ENCODE measurements around the gene RAI1.

The RAI1 gene

DNA sequence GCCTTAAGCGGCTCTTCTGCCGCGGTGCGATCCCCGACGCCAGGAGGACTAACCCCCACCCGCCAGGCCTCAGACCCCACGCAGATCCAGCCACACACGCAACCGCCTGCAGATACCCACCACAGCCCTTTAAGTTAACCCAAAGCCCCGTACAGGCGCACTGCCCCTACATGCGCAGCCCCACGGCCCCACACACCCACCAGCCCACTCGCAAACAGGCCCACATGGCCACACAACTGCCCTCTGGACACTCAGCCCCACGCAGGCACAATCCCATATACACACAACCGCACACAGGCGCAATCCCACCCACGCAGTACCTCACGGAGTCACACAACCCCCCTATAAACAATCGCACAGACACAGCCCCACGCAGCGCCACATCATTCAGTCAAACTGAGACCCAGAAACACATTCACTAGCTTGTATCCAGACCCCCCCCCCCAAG lies 41.7 kb downstream of the RAI1 start:
- no peaks in the 10 kb centered on the region for H3K9me3 ChIP-seq (ENCODE audit: control insufficient read depth, insufficient read depth, low read depth, low read length)
- no peak overlapping the region for H3K27ac ChIP-seq (ENCODE audit: extremely low read depth, low read depth, low read length)
- ChIA-PET CTCF (interaction anchor here (0.6 kb wide), 3 partner anchors 32 to 302 kb away, joined by 3 to 4 read pairs (median 4); no protein-coding TSS in a partner anchor), POLR2A (interaction anchor here (0.6 to 1.0 kb wide), 3 partner anchors 14 to 41 kb away, joined by 3 read pairs; no protein-coding TSS in a partner anchor)
- peaks cover 17% of the 10 kb centered on the region for H3K4me1 ChIP-seq (ENCODE audit: control insufficient read depth, insufficient read depth, low read length)
- TF ChIP-seq ZFHX2 (tag by site-specific recombination; conservative IDR thresholded peaks at IDR 0.05) = peak; percentile 86
- no peak for TF ChIP-seq ZFP37 (tag by site-specific recombination; IDR thresholded peaks at IDR 0.05)
- no peak for TF ChIP-seq ZNF670 (tag by site-specific recombination; IDR thresholded peaks at IDR 0.05; ENCODE audit: low read depth)
- TF ChIP-seq ZBTB7A (tag by site-specific recombination; IDR thresholded peaks at IDR 0.05; ENCODE audit: low read depth) = 0 out of 2 replicates have a peak, but pooled peaks have one; percentile 41
- TF ChIP-seq ZNF2 (tag by site-specific recombination; IDR thresholded peaks at IDR 0.05) = peak; percentile 44; the same call in 1 of the 2 replicates
- peak; percentile 87 for TF ChIP-seq EGR2 (tag by site-specific recombination; IDR thresholded peaks at IDR 0.05; ENCODE audit: low read depth)
- no peak for TF ChIP-seq ZBTB11 (tag by site-specific recombination; conservative IDR thresholded peaks at IDR 0.05; ENCODE audit: low read depth)
- TF ChIP-seq ZNF391 (tag by site-specific recombination; IDR thresholded peaks at IDR 0.05; ENCODE audit: borderline replicate concordance, low read depth) = no peak
- peaks cover 0 to 12% of the 10 kb centered on the region in 2 experiments; a peak in 2 of 3 replicates for H3K36me3 ChIP-seq (ENCODE audit: control insufficient read depth in 2 of 2, insufficient read depth in 1 of 2, low read length in 2 of 2)
- peak overlapping the region; percentile 52 for H3K4me3 ChIP-seq (ENCODE audit: low read depth, low read length)

DNA sequence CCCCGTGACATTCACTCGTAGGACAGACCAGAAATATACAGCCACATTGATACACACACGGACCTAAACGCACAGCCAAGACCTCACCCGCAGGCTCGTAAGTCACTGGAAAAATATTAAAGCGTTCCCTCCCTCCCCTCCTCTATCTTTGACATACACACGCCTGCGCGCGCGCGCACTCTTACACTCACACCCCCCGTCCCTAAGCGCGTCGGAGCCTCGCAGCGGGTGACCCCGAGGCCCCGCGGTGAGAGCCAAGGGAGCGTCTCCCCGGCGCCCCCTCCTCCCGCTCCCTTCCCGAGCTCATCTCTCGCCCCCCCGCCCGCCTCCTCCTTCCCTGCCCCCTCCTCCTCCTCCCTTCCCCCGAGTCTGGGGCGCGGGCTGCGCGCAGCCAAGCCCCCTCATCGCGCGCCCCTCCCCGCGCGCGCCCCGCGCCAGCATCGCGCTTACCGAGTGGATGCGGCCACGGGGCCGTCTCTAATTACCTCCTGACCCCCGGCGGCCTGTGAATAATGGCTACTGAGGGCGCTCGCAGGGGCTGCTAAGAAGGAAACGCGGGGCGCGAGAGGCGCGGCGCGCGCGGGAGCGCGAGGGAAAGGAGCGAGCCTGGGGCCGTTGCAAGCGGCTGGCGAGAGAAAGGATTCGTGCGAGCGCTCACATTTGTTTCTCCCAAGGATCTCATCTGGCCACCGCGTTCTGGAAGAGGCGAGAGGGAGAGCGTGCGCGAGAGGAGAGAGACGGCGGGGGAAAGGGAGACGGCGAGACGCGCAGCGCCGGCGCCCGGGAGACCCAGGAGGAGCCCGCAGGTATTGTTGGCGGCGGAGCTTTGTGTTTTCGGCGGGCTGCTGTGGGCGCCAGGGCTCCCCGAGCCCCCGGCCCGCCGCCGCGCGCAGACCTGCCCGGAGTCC lies 42.4 kb downstream of the RAI1 start:
- TF ChIP-seq, protein P1, sequence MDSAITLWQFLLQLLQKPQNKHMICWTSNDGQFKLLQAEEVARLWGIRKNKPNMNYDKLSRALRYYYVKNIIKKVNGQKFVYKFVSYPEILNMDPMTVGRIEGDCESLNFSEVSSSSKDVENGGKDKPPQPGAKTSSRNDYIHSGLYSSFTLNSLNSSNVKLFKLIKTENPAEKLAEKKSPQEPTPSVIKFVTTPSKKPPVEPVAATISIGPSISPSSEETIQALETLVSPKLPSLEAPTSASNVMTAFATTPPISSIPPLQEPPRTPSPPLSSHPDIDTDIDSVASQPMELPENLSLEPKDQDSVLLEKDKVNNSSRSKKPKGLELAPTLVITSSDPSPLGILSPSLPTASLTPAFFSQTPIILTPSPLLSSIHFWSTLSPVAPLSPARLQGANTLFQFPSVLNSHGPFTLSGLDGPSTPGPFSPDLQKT (IDR thresholded peaks at IDR 0.05; ENCODE audit: borderline replicate concordance, low read depth, low read length) = no peak
- TF ChIP-seq ZNF423 (tag by site-specific recombination; IDR thresholded peaks at IDR 0.05) (0 out of 2 replicates have a peak, but pooled peaks have one; percentile 34), SP2 (tag by site-specific recombination; IDR thresholded peaks at IDR 0.05) (peak; percentile 16; the same call in 1 of the 2 replicates), PATZ1 (tag by site-specific recombination; IDR thresholded peaks at IDR 0.05) (0 out of 2 replicates have a peak, but pooled peaks have one; percentile 41), ZNF341 (tag by site-specific recombination; IDR thresholded peaks at IDR 0.05; ENCODE audit: low read depth) (peak; percentile 56), PRDM1 (tag by site-specific recombination; IDR thresholded peaks at IDR 0.05) (peak; percentile 21; the same call in 1 of the 2 replicates), ZIC2 (tag by site-specific recombination; IDR thresholded peaks at IDR 0.05) (peak; percentile 48; the same call in 1 of the 2 replicates), ZNF366 (tag by site-specific recombination; conservative IDR thresholded peaks at IDR 0.05) (peak; percentile 34; the same call in 1 of the 2 replicates), ZBTB17 (tag by site-specific recombination; IDR thresholded peaks at IDR 0.05) (no peak)
- TF ChIP-seq, protein P2, sequence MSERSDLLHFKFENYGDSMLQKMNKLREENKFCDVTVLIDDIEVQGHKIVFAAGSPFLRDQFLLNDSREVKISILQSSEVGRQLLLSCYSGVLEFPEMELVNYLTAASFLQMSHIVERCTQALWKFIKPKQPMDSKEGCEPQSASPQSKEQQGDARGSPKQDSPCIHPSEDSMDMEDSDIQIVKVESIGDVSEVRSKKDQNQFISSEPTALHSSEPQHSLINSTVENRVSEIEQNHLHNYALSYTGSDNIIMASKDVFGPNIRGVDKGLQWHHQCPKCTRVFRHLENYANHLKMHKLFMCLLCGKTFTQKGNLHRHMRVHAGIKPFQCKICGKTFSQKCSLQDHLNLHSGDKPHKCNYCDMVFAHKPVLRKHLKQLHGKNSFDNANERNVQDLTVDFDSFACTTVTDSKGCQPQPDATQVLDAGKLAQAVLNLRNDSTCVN (tag by site-specific recombination; optimal IDR thresholded peaks at IDR 0.05) = peak; percentile 45
- Histone ChIP-seq H3K36me3 (ENCODE audit: control insufficient read depth in 2 of 2, insufficient read depth in 1 of 2, low read length in 2 of 2) (peaks cover 0 to 13% of the 10 kb centered on the region in 2 experiments; a peak in 2 of 3 replicates), H3K9me3 (ENCODE audit: control insufficient read depth, insufficient read depth, low read depth, low read length) (no peaks in the 10 kb centered on the region), H3K4me3 (ENCODE audit: low read depth, low read length) (peak overlapping the region; percentile 52), H3K4me1 (ENCODE audit: control insufficient read depth, insufficient read depth, low read length) (peaks cover 15% of the 10 kb centered on the region), H3K27ac (ENCODE audit: extremely low read depth, low read depth, low read length) (peak overlapping the region; percentile 84)
- POLR2A ChIA-PET = interaction anchor here (0.6 to 1.0 kb wide), 3 partner anchors 13 to 42 kb away, joined by 3 read pairs; no protein-coding TSS in a partner anchor
- CTCF ChIA-PET = interaction anchor here (0.6 kb wide), 2 partner anchors 33 to 303 kb away, joined by 3 to 4 read pairs; no protein-coding TSS in a partner anchor

All from HEK293 (cell line).